HG02870 (cell line): ENCODE results near the gene FBXO10.

Source experiments
- ATAC-seq: cut with Tn5 transposase; IDR thresholded peaks from one replicate; pipeline ENCODE4 v1.9.1; 2021; ENCODE audit warnings: mild to moderate bottlenecking, moderate library complexity; ENCODE audit not compliant: unreplicated experiment

Gene FBXO10

DNA sequence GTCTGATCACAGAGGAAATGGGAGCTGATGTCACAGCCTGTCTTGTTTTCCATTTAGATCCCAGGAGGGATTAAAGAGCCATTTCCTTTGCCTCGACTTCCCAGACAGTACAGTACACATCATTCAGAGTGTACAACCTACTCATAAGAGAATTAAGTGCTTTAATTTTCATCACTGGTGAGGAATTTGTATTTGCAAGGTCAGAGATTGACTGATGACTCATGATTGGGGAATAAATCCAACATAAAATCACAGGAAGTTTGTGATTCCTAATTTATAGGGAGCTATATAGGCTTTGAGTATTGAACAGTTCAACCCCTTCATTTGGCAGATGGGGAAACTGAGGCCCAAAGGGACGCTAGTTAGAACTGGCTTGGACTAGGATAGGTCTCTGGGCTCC, 20.3 kb upstream of the FBXO10 start:
- ATAC-seq, result no peak

DNA sequence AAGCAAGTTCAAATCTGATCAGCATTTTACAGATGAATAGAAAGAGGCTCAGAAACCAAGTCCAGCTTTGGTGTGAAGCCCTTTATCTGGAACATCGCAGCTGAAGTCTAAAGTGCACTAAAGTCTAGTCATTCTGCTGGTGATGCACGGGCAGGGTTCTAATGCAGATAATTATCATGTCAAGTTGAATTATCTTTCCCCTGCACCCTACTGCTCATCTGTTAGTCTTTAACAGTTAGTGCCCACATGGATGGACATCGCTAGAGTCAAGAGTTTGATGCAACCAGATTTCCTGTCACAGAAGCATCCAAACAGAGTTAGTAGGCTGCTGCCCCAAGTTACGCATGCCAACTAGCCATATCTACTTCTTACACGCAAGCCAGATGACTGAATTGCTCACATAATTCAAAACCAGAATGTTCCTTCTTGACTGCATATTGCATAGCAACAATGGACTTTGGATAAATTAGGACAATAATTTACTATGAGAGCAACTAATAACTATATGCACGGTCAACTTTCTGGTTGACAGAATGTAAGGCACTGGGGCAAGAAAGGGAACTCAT, 17.8 kb upstream of the FBXO10 start:
- ATAC-seq, result no peak

DNA sequence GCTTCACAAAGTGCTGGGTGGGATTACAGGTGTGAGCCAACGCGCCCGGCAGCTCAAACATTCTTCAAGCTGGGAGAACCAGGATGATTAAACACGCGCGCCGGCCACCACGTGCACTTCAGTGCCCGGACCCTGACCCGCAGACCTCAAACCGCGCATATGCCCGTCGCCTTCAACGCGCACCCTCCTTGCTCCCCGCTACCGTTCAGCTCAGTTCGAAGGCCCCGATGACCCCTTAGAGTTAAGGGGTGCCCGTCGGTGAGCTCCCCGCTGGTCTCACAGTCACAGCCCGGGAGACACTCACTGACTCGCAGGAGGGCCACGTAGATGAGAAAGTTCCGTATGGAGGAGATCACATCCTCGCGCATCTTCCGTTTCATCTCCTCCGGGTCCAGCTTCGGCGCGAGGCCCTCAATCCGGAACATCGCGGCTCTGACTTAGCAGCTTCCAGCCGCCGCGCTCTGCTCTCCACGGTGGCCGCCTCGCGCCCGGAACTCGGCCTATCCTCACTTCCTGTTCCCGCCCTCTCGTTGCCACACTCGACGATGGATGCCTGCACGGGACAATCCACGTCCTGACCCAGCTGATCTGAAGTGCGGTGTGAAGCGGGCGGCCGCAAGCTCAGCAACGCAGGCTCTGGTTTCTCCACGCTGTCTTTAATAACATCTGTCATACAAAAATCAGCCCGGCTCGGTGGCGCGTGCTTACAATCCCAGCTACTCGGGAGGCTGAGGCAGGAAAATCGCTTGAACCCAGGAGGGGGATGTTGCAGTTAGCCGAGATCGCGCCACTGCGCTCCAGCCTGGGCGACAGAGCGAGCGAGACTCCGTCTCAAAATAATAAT, 16.1 kb upstream of the FBXO10 start, which contains the start of gene TOMM5:
Gene TOMM5 (minus strand): TSS at position 490 of the 844 bp plus-strand sequence. CDS start 65 bp downstream, at position 425.
- ATAC-seq, result peak; percentile 74

DNA sequence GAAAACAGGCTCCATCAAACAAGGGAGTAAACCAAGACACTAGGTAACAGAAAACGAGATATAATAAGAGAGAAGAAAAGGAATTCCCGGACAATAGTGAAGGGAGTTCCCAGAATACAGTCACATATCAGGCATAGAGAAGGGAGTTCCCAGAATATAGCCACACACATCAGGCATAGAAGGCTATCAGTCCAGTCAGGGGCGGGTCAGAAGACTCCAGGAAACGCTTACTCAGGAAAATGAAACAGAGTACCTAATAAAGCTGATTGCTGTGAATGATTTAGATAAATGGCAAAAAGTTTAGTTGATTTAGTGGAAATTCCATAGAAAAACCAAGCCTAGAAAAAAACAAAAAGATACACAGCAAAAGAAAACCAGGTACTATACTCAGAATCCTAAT, 11.3 kb upstream of the FBXO10 start:
- ATAC-seq, result no peak

DNA sequence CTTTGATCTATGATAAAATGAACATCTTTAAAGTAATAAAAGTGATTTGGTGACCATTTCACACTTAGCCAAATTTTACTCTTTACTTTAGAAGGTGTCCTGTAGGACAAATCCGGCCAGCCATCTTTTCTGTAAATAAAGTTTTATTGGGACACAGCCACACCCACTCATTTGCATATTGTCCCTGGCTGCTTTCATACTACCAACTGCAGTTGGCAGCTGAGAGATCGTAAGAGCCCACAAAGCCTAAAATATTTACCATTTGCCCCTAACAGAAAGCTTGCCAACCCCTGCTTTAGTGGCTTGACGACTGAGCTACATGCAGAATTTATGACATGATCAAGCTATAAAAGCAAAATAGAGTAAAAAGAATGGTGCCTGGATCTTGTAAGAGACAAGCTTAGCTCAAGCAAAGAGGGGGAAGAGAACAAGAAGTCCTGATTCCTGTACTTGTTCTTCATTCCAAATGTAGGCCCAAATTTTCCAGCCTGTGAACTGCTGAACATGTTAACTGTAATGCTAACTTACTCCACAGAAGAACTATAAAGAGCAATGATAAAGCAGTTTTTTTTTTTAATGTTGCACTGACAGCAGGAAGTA, 7.4 kb upstream of the FBXO10 start:
- no peak for ATAC-seq

DNA sequence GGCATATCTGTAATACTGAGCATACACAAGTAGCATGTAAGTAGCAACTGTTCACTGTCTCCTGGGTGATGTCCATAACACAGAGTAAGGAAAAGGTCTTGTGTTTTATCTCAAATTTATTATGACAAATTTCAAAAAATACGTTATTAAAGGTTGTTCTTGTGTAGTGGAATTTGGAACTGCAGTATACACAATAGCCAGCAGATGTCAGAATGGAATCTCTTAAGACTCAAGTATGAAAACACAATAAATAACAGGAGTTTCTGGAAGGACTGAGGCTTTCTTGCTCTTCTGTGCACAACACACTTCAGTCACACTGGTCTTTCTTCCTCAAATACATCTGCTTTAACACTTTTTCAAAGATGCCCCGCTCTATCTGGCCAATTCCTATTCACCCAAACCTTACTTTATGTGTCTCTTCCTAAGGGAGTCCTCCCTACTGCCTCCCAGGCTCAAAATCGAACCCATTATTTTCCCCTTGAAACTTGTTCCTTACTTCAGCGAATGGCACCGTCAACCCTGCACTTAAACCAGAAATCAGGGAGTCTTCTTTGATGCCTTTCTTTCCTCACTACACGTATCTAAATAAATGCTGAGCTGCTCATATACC, 6.5 kb upstream of the FBXO10 start:
- ATAC-seq, result no peak

DNA sequence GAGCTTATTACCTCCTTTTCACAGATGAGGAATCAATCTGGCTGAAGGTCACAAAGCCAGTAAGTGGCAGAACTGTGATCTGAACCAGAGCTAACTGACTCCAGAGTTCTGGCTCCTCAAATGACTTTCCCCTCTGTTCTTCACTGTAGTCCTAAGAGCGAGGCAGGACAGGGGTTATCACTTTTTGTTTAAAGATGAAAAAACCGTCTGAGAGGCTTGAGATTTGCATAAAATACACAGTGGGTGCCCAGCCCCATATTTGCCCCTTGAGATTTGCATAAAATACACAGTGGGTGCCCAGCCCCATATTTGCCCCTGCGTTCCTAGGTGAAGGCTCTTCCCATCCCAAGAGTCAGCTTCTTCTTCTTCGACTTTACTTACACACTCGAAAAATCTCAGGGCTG, 667 bp downstream of the FBXO10 start:
- ATAC-seq, result peak; percentile 49

DNA sequence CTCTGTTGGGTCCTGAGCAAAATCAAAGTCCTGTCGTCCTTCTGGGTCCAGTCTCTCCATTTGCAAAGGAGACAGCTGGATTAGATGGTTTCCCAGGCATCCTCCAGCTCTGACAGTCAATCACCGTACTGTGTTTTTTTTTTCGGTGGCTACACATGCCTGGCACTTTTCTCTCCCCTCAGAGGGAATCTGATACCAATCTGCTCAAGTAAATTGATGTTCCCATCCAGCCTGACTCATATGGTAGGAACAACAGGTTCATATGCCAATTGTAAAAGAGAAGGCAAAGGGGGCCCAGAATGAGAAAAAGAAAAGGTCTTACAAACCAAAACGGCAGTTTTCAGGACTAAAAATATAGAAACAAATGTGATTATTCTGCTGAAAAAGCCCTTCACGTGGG, 1.2 kb downstream of the FBXO10 start:
- no peak for ATAC-seq

DNA sequence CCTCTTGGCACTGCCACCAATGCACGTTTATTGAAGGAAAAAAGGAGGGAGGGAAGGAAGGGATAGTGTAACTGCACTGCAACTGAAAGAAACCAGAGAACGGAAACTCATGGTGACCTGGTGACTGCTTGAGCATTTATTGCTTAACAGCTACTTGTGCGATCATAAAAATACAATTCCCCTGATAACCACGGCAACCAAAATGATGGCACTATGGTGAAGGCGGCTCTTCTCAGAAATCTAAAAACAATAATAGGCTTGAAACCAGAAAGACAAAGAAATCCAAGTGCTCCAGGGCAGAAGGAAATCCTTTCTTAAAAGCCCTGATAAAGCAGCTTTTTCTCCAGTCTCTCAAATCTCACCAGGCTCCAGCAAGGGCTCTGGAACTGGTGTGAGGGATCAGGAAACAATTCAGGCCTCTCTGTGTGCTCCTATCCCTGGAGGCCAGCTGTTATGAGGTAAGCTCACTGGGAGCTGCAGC, 1.9 kb downstream of the FBXO10 start:
- ATAC-seq, result no peak

DNA sequence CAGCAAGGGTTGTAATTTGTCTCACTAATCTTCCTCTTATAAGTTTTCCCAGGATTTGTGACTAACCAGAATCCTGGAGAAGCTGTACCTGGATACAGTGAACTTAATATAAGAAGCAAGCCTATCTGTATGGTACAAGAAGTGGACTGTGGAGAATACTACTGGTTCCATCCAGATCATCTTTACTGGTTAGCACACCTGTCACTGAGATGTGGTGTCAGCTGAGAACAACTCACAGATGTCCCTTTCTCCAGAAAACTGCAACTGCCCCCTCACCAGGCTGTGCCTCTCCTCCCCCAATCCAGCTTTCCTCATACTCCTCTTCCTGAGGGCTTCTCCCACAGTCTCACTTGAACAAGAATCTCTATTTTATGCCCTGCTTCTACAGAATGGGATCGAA, 4.9 kb downstream of the FBXO10 start:
- no peak for ATAC-seq

DNA sequence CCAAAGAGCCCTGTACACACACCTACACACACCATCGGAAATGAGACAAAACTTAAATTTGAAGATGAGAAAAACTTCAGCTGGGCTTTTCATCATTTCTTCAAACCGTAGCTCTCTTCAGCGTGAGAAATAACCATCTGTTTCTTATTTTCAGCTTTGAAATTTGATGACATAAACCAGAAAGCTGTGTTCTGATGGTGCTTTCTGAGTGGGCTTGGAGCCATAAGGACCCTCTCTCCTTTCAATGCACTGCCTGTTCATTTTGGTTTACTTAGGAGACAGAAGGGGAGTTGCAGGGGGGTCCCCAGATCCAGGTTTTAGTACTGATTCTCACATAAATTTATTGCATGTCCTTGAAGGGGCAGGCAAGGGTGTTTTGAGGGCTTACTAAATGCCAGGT, 9.5 kb downstream of the FBXO10 start:
- ATAC-seq, result no peak

DNA sequence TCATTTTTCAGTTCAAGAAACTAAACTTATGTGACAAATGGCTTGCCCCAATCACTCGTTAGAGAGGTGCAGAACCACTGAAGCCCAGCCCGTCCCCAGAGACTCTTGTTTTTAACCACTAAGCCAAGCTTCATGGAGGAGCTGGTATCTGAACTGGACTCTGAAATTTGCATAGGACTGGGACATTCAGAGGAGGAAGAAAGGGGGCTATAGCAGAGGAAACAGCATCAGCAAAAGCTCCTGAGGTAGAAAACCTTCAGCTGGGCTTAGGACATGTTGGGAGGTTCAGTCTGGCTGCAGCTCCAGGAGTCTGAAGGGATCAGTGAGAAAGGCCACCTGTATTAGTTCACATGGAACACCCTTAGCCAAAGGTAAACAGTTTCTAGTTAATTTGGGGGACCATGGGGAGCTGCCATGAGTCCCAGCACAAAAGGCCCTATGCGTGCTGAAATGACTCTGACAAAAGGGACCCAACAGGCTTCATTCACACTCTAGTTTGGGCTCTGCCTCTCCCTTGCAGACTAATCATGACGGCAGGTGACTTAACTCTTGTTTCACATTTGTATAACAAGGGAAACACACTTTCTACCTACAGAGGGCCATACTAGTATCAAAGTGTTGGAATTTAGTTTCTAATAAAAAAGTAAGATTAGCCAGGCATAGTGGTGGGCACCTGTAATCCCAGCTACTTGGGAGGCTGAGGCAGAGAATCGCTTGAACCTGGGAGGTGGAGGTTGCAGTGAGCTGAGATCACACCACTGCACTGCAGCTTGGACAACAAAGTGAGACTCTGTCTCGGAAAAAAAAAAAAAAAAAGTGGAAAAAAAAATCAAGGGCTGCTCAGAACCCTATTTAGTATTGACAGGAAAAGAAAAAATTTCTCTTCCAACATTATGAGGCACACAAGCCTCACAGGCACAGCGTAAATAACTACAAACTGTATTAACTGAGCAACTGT, 10.2 kb downstream of the FBXO10 start:
- ATAC-seq, result peak; percentile 73

DNA sequence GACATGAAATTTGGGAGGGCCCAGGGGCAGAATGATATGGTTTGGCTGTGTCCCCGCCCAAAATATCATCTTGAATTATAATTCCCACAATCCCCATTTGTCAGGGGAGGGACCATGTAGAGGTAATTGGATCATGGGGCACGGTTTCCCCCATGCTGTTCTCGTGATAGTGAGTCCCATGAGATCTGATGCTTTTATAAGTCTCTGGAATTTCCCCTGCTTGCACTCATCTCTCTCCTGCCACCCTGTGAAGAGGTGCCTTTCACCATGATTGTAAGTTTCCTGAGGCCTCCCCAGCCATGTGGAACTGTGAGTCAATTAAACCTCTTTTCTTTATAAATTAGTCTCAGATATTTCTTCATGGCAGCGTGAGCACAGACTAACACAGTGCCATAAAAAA, 11.3 kb downstream of the FBXO10 start:
- no peak for ATAC-seq

DNA sequence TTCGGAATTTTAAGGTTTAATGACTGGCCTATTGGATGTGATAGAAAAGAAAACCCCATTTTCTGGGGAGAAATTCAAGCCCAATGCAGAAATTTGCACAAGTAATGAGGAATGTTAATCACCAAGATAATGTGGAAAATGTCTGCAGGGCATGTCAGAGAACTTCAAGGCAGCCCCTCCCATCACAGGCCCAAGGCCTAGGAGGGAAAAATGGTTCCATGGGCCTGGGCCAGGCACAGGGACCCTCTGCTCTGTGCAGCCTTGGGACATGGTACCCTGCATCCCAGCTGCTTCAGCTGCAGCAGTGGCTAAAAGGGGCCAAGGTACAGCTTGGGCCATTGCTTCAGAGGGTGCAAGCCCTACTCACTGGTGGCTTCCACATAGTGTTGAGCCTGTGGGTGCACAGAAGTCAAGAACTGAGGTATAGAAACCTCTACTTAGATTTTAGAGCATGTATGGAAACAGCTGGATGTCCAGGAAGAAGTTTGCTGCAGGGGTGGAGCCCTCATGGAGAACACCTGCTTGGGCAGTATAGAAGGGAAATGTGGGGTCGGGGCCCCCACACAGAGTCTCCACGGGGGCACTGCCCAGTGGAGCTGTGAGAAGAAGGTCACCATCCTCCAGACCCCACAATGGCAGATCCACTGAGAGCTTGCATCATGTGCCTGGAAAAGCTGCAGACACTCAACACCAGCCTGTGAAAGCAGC, 12.2 kb downstream of the FBXO10 start:
- no peak for ATAC-seq

DNA sequence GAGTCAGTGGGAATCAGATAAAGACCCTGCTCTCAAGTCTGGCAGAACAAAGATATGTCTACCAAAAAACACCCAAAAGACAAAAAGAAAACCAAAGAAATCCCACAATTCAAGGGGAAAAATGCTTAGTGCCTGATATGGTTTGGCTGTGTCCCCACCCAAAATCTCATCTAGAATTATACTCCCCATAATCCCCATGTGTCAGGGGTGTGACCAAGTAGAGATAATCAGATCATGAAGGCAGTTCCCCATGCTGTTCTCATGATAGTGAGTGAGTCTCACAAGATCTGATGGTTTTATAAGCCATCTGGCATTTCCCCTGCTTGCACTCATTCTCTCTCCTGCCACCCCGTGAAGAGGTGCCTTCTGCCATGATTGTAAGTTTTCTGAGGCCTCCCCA, 13.4 kb downstream of the FBXO10 start:
- ATAC-seq, result no peak

DNA sequence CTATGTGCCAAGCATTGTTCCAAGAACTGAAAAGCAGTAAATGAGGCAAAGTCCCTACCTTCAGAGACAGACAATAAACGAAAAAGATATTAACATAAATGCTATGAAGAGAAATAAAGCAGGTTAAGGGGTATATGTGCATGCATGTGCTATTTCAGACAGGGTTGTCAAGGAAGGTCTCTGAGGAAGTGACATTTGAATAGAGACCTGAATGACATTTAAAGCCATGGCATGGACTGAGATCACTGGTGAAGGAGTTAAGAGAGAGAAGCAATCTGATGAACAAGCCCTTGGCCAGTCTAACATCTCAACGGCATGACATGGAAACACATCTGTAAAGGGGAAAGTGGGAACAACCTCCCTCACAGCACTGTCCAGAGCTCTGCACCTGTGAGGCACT, 14.5 kb downstream of the FBXO10 start:
- ATAC-seq, result no peak

DNA sequence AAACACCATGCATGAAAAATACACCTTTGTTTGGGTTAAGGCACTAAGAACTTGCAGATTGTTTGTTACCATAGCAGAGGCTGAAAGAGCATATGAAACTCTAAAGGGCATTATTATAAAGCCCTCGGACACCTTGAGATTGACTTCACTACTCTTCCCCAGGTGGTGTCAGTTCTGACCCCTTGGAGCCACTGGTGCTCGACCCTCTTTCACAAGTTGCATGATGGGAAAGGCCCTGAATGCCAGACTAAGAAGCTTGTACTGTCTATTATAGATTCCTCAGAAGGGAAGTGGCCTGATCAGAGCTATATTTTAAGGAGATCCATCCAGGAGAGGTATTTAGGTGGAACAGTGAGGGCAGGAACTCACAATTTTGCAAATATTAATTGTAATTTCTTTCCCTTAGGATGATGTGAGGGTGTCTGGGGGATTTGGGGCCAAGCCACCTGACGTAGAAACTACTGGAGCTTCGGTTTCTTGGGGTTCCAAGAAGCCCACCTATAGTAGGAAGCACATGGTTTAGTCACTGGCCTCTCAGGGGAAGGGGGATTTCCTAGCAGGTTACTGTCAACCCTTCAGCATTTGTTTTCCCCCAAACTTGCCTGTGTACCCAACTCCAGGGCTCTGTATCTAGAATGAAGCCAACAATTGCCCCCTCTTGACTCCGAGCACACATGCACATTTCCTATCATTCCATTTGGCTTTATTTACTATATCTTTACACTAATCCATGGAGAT, 16.2 kb downstream of the FBXO10 start:
- ATAC-seq, result no peak

DNA sequence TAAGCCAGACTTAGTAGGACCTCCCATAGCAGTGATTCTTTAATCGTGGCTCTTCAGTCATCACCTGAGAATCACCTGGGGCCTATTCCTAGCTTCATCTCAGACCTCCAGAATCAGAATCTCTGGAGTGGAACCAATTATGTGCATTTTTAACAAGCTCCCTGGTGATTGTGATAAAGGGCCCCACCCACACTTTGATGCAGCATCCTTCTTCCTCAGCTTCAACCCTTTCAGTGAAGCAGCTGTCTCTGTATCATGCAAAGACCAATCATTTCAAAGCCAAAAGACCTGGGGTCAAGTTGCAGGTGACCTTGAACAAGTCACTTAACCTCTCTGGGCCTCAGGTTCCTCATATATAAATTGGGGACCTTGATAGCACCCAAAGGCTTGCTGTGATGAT, 17.1 kb downstream of the FBXO10 start:
- ATAC-seq, result no peak

DNA sequence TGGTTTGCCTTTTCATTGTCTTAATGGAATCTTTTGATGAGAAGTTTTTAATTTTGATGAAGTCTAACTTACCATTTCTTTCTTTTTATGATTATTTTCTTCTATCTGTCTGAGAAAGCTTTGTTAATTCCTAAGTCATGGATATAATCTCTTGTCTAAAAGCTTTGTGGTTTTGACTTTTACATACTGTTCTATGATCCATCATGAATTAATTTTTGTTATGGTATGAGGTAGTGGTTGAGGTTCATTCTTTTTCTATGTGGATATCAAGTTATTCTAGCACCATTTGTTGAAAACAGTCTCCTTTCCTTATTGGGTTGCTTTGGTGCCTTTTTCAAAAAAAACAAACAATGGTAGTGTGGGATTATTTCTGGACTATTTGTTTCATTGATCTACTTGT, 20.4 kb downstream of the FBXO10 start:
- no peak for ATAC-seq
